GM19372 (cell line): ENCODE results near the gene CARS1.

Experiments
- ATAC-seq: cut with Tn5 transposase; IDR thresholded peaks from one replicate; pipeline ENCODE4 v1.9.1; 2021; ENCODE audit warnings: mild to moderate bottlenecking, low read depth, moderate library complexity; ENCODE audit not compliant: unreplicated experiment

The CARS1 gene

GRCh38 chr11:2964782-2965181, 92.4 kb downstream of the CARS1 start:
- ATAC-seq = no peak

- no peak for ATAC-seq
Observed at GRCh38 chr11:2963761-2964160, 93.5 kb downstream of the CARS1 start.

GRCh38 chr11:2963112-2963754, 94.0 kb downstream of the CARS1 start:
- no peak for ATAC-seq

- ATAC-seq = no peak
Observed at GRCh38 chr11:2961080-2961479, 96.1 kb downstream of the CARS1 start.

GRCh38 chr11:2960139-2960538, 97.1 kb downstream of the CARS1 start:
- ATAC-seq = no peak

GRCh38 chr11:2958251-2958650, 99.0 kb downstream of the CARS1 start:
- ATAC-seq = no peak

- no peak for ATAC-seq
Observed at GRCh38 chr11:2955906-2956476, 101.2 kb downstream of the CARS1 start.

GRCh38 chr11:2954263-2954662, 103.0 kb downstream of the CARS1 start:
- ATAC-seq = no peak

GRCh38 chr11:2952290-2952689, 104.9 kb downstream of the CARS1 start:
- ATAC-seq = no peak

- no peak for ATAC-seq
Observed at GRCh38 chr11:2951231-2952110, 105.8 kb downstream of the CARS1 start.
